ENCODE results near the gene COL4A2.

Gene COL4A2

GRCh38 chr13:110306960-110307766, at the start of gene COL4A2, which contains the start of gene COL4A1:
TSS of gene COL4A2 (plus strand) at chr13:110307284. CDS start at chr13:110307904, 620 bp downstream.
TSS of gene COL4A1 (minus strand) at chr13:110307157. CDS start at chr13:110307027, 130 bp downstream.
- DNase-seq (ENCODE audit: low spot score) = no peak

- DNase-seq (ENCODE audit: low spot score) = no peak
Measured at GRCh38 chr13:110257408-110257807, 49.7 kb upstream of the COL4A2 start.

GRCh38 chr13:110258876-110259631, 48.0 kb upstream of the COL4A2 start:
- DNase-seq (ENCODE audit: low spot score) = no peak

- no peak for DNase-seq (ENCODE audit: low spot score)
Measured at GRCh38 chr13:110259651-110260050, 47.4 kb upstream of the COL4A2 start.

- DNase-seq (ENCODE audit: low spot score) = no peak
Measured at GRCh38 chr13:110261166-110262081, 45.7 kb upstream of the COL4A2 start.

- DNase-seq (ENCODE audit: low spot score) = no peak
Measured at GRCh38 chr13:110262082-110262436, 45.0 kb upstream of the COL4A2 start.

GRCh38 chr13:110262508-110263291, 44.4 kb upstream of the COL4A2 start:
- no peak for DNase-seq (ENCODE audit: low spot score)

- no peak for DNase-seq (ENCODE audit: low spot score)
Measured at GRCh38 chr13:110263404-110263803, 43.7 kb upstream of the COL4A2 start.

GRCh38 chr13:110263888-110264287, 43.2 kb upstream of the COL4A2 start:
- no peak for DNase-seq (ENCODE audit: low spot score)

- DNase-seq (ENCODE audit: low spot score) = no peak
Measured at GRCh38 chr13:110264685-110265275, 42.3 kb upstream of the COL4A2 start.

- no peak for DNase-seq (ENCODE audit: low spot score)
Measured at GRCh38 chr13:110265341-110265681, 41.8 kb upstream of the COL4A2 start.

- no peak for DNase-seq (ENCODE audit: low spot score)
Measured at GRCh38 chr13:110265682-110266430, 41.2 kb upstream of the COL4A2 start.

GRCh38 chr13:110266431-110266809, 40.7 kb upstream of the COL4A2 start:
- DNase-seq (ENCODE audit: low spot score) = no peak

GRCh38 chr13:110266983-110267382, 40.1 kb upstream of the COL4A2 start:
- no peak for DNase-seq (ENCODE audit: low spot score)

GRCh38 chr13:110268061-110268460, 39.0 kb upstream of the COL4A2 start:
- DNase-seq (ENCODE audit: low spot score) = no peak

- DNase-seq (ENCODE audit: low spot score) = no peak
Measured at GRCh38 chr13:110268576-110269185, 38.4 kb upstream of the COL4A2 start.

GRCh38 chr13:110269509-110270185, 37.4 kb upstream of the COL4A2 start:
- DNase-seq (ENCODE audit: low spot score) = no peak

- no peak for DNase-seq (ENCODE audit: low spot score)
Measured at GRCh38 chr13:110270507-110270906, 36.6 kb upstream of the COL4A2 start.

GRCh38 chr13:110271313-110271712, 35.8 kb upstream of the COL4A2 start:
- DNase-seq (ENCODE audit: low spot score) = no peak

All from hematopoietic multipotent progenitor cell treated with erythropoietin and hydrocortisone succinate and interleukin-3 and kit ligand, for 15 days (in vitro differentiated cells).